GM06990 (cell line): ENCODE measurements around the gene AMACR.

ENCODE experiments used
- DNase-seq: peaks from one replicate; pipeline ENCODE4 v3.0.0-alpha.2; 2011; ENCODE audit not compliant: insufficient read length; ENCODE audit errors: extremely low read depth
- H3K27me3 ChIP-seq: replicated peaks from 2 replicates; pipeline ENCODE4 v1.6.0; 2011; ENCODE audit warnings: low read length; ENCODE audit not compliant: control insufficient read depth, insufficient read depth
- H3K36me3 ChIP-seq: 2 replicates; pipeline ENCODE4 v1.5.1; 2011; ENCODE audit warnings: low read length; ENCODE audit not compliant: control insufficient read depth, insufficient read depth
- H3K4me3 ChIP-seq: replicated peaks from 2 replicates; pipeline ENCODE4 v1.5.1; 2011; ENCODE audit warnings: low read depth, mild to moderate bottlenecking, control low read depth, low read length
- TF ChIP-seq, protein P1 (sequence below): IDR thresholded peaks from 2 replicates; pipeline ENCODE4 v1.5.1; 2011; ENCODE audit warnings: low read length, control low read depth, mild to moderate bottlenecking, inconsistent platforms; ENCODE audit not compliant: insufficient read depth, poor library complexity, severe bottlenecking

Gene AMACR

DNA sequence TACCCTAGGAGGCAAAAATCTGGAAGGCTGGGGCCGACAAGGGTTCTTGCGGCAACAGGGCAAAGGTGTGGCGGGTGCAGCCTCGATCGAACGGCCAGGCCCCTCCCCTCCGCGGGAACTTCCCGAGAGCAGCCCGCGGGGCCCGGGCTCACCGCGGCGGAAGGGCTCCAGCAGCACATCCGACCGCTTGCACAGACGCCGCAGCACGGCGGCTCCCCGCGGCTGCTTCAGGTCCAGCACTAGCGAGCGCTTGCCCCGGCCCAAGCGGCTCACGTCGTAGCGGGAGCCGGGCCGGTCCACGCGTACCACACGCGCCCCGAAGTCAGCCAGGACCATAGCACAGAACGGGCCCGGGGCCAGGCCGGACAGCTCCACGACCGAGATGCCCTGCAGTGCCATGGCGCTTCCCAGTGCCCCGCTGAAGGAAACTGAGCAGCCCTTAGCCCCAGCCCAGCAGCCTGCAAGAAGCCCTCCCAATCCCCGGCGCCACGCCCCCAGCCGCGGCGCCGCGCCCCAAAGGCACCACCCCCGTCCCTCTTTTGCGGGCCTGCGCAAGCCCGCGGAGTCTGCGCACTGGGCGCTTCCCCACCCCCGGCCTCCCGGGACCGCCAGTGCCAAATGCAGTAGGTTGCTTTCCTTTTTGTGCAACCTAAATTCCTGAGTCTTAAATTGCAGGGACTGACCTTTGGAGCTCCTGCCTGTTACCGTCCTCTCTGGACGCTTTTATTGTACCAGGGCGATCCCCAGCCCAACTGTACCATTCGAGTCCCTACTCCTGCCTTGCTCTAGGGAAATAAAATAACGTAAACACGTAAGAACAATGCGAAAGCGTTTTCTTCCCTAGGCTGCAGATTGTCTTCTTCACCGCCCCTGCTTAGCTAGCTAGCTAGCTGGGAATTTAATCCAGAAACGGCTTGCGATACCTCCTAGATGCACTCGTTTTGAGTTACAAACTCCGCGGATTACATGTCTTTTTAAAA lies at the start of gene AMACR:
Gene AMACR (minus strand): TSS at position 430 of the 980 bp plus-strand sequence. CDS start 31 bp downstream, at position 399.
- H3K27me3 ChIP-seq, result no peaks in the 10 kb centered on the region
- peaks cover 3% of the 10 kb centered on the region for H3K36me3 ChIP-seq
- TF ChIP-seq, protein P1, sequence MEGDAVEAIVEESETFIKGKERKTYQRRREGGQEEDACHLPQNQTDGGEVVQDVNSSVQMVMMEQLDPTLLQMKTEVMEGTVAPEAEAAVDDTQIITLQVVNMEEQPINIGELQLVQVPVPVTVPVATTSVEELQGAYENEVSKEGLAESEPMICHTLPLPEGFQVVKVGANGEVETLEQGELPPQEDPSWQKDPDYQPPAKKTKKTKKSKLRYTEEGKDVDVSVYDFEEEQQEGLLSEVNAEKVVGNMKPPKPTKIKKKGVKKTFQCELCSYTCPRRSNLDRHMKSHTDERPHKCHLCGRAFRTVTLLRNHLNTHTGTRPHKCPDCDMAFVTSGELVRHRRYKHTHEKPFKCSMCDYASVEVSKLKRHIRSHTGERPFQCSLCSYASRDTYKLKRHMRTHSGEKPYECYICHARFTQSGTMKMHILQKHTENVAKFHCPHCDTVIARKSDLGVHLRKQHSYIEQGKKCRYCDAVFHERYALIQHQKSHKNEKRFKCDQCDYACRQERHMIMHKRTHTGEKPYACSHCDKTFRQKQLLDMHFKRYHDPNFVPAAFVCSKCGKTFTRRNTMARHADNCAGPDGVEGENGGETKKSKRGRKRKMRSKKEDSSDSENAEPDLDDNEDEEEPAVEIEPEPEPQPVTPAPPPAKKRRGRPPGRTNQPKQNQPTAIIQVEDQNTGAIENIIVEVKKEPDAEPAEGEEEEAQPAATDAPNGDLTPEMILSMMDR, result no peak
- H3K4me3 ChIP-seq, result peak within 1 kb of the TSS; percentile 76
- peak; percentile 93 for DNase-seq

DNA sequence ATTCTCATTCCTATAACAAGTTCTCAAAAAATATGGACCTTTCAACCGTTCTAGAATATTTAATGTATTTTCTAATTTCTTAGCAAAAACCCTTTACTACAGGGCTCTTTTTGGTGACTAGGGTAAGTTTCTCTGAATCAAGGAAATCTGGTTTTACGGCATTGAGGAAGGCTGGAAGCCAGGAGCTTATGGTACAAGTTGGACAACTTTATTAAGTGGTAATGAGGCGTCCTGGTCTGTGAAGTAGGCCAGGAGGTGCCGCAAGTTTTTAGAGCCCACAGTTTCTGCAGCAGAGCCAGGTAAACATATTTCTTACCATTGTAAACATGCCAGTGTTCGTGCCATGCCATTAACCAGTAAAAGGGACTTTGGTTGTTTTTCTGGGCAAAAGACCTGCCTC lies 49.7 kb upstream of the AMACR start:
- TF ChIP-seq, protein P1, result no peak
- DNase-seq, result no peak
- H3K4me3 ChIP-seq, result no peak overlapping the region
- H3K36me3 ChIP-seq, result no peaks in the 10 kb centered on the region
- no peaks in the 10 kb centered on the region for H3K27me3 ChIP-seq

DNA sequence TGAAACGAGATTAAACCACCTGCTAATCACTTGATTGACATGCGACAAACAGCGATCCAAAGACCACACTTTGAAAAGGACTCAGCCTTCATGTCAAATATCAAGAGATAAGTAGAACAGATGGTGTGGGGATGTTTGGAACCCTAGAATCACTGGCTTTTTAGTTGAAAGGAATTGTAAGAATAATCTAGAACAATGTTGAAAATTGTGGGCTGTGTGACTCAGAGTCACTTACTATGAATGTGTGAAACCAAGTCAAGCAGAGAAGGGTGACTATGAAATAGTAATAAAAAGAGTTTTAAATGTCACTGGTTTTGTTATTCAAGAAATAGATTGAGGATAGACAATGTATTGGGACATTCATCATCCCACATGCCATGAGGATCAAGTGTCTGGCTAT lies 49.3 kb upstream of the AMACR start:
- Histone ChIP-seq H3K4me3 (no peak overlapping the region), H3K36me3 (no peaks in the 10 kb centered on the region), H3K27me3 (no peaks in the 10 kb centered on the region)
- TF ChIP-seq, protein P1, result no peak
- no peak for DNase-seq

DNA sequence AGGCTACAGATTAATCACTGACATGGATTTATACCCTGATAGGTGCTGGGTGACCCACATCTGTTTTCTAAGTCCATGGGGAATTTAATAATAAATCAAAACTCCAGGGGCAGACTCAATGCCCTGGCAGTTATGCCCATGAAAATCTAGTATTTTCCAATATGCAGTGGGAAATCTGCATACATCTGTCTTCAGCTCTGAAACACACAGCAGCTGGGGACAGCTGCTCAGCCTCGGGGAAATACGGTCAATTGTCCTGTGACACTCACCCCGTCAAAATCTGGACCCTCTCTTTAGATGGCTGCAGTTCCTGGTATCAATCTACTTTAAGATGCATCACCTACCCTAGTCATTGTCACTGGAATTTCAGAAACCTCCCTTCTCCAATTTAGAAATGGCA lies 47.8 kb upstream of the AMACR start:
- no peak overlapping the region for H3K4me3 ChIP-seq
- H3K27me3 ChIP-seq, result no peaks in the 10 kb centered on the region
- TF ChIP-seq, protein P1, result no peak
- DNase-seq, result no peak
- no peaks in the 10 kb centered on the region for H3K36me3 ChIP-seq

DNA sequence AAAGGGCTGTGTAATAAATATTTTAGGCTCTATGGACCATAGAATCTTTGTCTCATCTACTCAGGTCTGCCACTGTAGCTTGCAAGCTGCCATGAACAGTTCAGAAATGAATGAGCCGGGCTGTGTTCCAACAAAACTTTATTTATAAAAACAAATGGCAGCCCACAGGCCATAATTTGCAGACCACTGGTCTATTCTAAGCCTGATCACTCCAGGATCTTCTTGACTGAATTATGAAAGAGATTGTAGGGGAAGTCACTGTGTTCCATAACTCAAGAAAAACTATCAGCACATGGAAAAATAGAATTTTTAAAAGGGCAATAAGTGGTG lies 46.5 kb upstream of the AMACR start:
- DNase-seq, result no peak
- no peak overlapping the region for H3K4me3 ChIP-seq
- no peaks in the 10 kb centered on the region for H3K36me3 ChIP-seq
- TF ChIP-seq, protein P1, result no peak
- H3K27me3 ChIP-seq, result no peaks in the 10 kb centered on the region
